CD4-positive, CD25-positive, alpha-beta regulatory T cell (primary cell): ENCODE results near the gene DYNC1LI1. TPM values are rescaled to one million over a fixed set of nuclear protein-coding genes. Genes with fewer than 3 reads are reported as not detected.
A peak's percentile ranks its signal among the peaks of the same experiment; 100 is the strongest.

Source experiments
- ATAC-seq, 2 donors: fragments of 150-1000 bp; cut with Tn5 transposase; one replicate each; pipeline ENCODE4 v1.10.0; 2021; ENCODE audit warnings: low read depth in 2 of 2, moderate number of reproducible peaks in 2 of 2, moderate library complexity in 1 of 2
- DNase-seq, 3 donors: peaks; one replicate each; pipeline versions ENCODE4 v3.0.0 to v3.0.0-alpha.2; 2012 to 2022; ENCODE audit warnings: mixed read lengths in 1 of 3
- H3K27ac ChIP-seq: one replicate; pipeline ENCODE4 v1.7.0; 2013; ENCODE audit warnings: mild to moderate bottlenecking, low read length; ENCODE audit not compliant: insufficient read depth, poor library complexity, severe bottlenecking
- H3K27me3 ChIP-seq: one replicate; pipeline ENCODE4 v1.7.0; 2013; ENCODE audit warnings: low read length; ENCODE audit not compliant: control insufficient read depth, insufficient read depth
- H3K36me3 ChIP-seq: one replicate; pipeline ENCODE4 v1.7.0; 2013; ENCODE audit warnings: mild to moderate bottlenecking, low read length, moderate library complexity; ENCODE audit not compliant: control insufficient read depth, insufficient read depth
- H3K4me1 ChIP-seq: 2 replicates; pipeline ENCODE4 v1.7.0; 2013; ENCODE audit warnings: mild to moderate bottlenecking, low read length; ENCODE audit not compliant: insufficient read depth, control insufficient read depth, poor library complexity, severe bottlenecking
- H3K4me3 ChIP-seq: one replicate; pipeline ENCODE4 v1.7.0; 2013; ENCODE audit warnings: low read depth, mild to moderate bottlenecking, low read length, moderate library complexity
- H3K9me3 ChIP-seq, 2 experiments: 1 replicate in 1 of 2; 2 replicates in 1 of 2; pipeline ENCODE4 v1.7.0; 2013; ENCODE audit warnings: low read length in 2 of 2, mild to moderate bottlenecking in 1 of 2, moderate library complexity in 1 of 2; ENCODE audit not compliant: control insufficient read depth in 2 of 2
- H3K27ac Mint-ChIP-seq, 3 donors: one replicate each; pipeline ENCODE4 v1.8.0; 2020 to 2022; ENCODE audit warnings: mild to moderate bottlenecking in 3 of 3, mixed read lengths in 3 of 3, moderate library complexity in 2 of 3
- H3K27me3 Mint-ChIP-seq: one replicate; pipeline ENCODE4 v1.8.0; 2022; ENCODE audit warnings: mild to moderate bottlenecking, mixed read lengths
- H3K36me3 Mint-ChIP-seq: one replicate; pipeline ENCODE4 v1.8.0; 2020; ENCODE audit warnings: mixed read lengths
- H3K4me1 Mint-ChIP-seq, 4 donors: one replicate each; pipeline ENCODE4 v1.8.0; 2020 to 2022; ENCODE audit warnings: mixed read lengths in 4 of 4, mild to moderate bottlenecking in 1 of 4
- H3K4me3 Mint-ChIP-seq, 4 donors: one replicate each; pipeline ENCODE4 v1.8.0; 2020 to 2022; ENCODE audit warnings: mild to moderate bottlenecking in 4 of 4, mixed read lengths in 4 of 4, moderate library complexity in 3 of 4
- H3K9me3 Mint-ChIP-seq, 7 donors: one replicate each; pipeline ENCODE4 v1.8.0; 2020 to 2022; ENCODE audit warnings: mixed read lengths in 7 of 7, mild to moderate bottlenecking in 3 of 7, moderate library complexity in 2 of 7
- polyA plus RNA-seq, 4 donors: library from polyadenylated mRNA; unstranded; fragments of 300-500 nt; fragmentation: Illumina TruSeq; gene quantifications; one replicate each; pipeline ENCODE4 v1.2.3, GENCODE V29; 2021
- total RNA-seq: library from RNA; stranded (reverse); gene quantifications from one replicate; pipeline ENCODE4 v1.2.3, GENCODE V29; 2022

The DYNC1LI1 gene
- total and polyA plus RNA-seq, 5 donors from 2014 or later: 24.8 to 37.2 (median 30.0) TPM

- Histone ChIP-seq H3K36me3 (peaks cover 3% of the 10 kb centered on the region), H3K9me3 (no peaks in the 10 kb centered on the region), H3K4me3 (no peak overlapping the region), H3K4me1 (peaks cover 8% of the 10 kb centered on the region), H3K27me3 (no peaks in the 10 kb centered on the region), H3K27ac (no peak overlapping the region)
- H3K36me3 Mint-ChIP-seq: peaks cover 4% of the 10 kb centered on the region
- ATAC-seq: no peak
- peak overlapping the region in 2 of 3 donors; percentile 0 to 12 for H3K27ac Mint-ChIP-seq
- H3K4me3 Mint-ChIP-seq: peak overlapping the region in 1 of 4 donors; percentile 4
- H3K9me3 Mint-ChIP-seq: no peaks in the 10 kb centered on the region
- peaks cover 31 to 72% (median 51%) of the 10 kb centered on the region in 4 donors for H3K4me1 Mint-ChIP-seq
- H3K27me3 Mint-ChIP-seq: no peaks in the 10 kb centered on the region
- peak in 1 of 3 donors; percentile 14 for DNase-seq
Measured at GRCh38 chr3:32551087-32551486, 19.6 kb downstream of the DYNC1LI1 start.

GRCh38 chr3:32545305-32545704 is 25.4 kb downstream of the DYNC1LI1 start:
- no peak overlapping the region for H3K4me3 Mint-ChIP-seq
- H3K27me3 Mint-ChIP-seq: no peaks in the 10 kb centered on the region
- no peaks in the 10 kb centered on the region for H3K27me3 ChIP-seq
- no peak overlapping the region for H3K4me3 ChIP-seq
- peak overlapping the region in 1 of 3 donors; percentile 47 for H3K27ac Mint-ChIP-seq
- no peaks in the 10 kb centered on the region for H3K4me1 ChIP-seq
- DNase-seq (no peak), ATAC-seq (no peak)
- H3K9me3 Mint-ChIP-seq: no peaks in the 10 kb centered on the region
- no peak overlapping the region for H3K27ac ChIP-seq
- peaks cover 13% of the 10 kb centered on the region for H3K36me3 Mint-ChIP-seq
- no peaks in the 10 kb centered on the region for H3K9me3 ChIP-seq
- peaks cover 16% of the 10 kb centered on the region for H3K36me3 ChIP-seq
- H3K4me1 Mint-ChIP-seq: peaks cover 18 to 40% (median 22%) of the 10 kb centered on the region in 4 donors

- peak overlapping the region in 1 of 3 donors; percentile 47 for H3K27ac Mint-ChIP-seq
- H3K27me3 Mint-ChIP-seq: no peaks in the 10 kb centered on the region
- DNase-seq (no peak), ATAC-seq (no peak)
- H3K4me1 Mint-ChIP-seq: peaks cover 18 to 35% (median 20%) of the 10 kb centered on the region in 4 donors
- no peaks in the 10 kb centered on the region for H3K9me3 ChIP-seq
- H3K27me3 ChIP-seq: no peaks in the 10 kb centered on the region
- no peaks in the 10 kb centered on the region for H3K4me1 ChIP-seq
- peak overlapping the region in 1 of 4 donors; percentile 19 for H3K4me3 Mint-ChIP-seq
- H3K36me3 ChIP-seq: peaks cover 20% of the 10 kb centered on the region
- H3K9me3 Mint-ChIP-seq: no peaks in the 10 kb centered on the region
- no peak overlapping the region for H3K4me3 ChIP-seq
- peaks cover 13% of the 10 kb centered on the region for H3K36me3 Mint-ChIP-seq
- no peak overlapping the region for H3K27ac ChIP-seq
Measured at GRCh38 chr3:32544894-32545293, 25.8 kb downstream of the DYNC1LI1 start.

- Histone ChIP-seq H3K27me3 (no peaks in the 10 kb centered on the region), H3K36me3 (peaks cover 27% of the 10 kb centered on the region), H3K27ac (no peak overlapping the region), H3K4me3 (no peak overlapping the region), H3K4me1 (no peaks in the 10 kb centered on the region), H3K9me3 (no peaks in the 10 kb centered on the region)
- ATAC-seq: no peak
- H3K4me1 Mint-ChIP-seq: peaks cover 12 to 25% (median 18%) of the 10 kb centered on the region in 4 donors
- DNase-seq: no peak
- peaks cover 20% of the 10 kb centered on the region for H3K36me3 Mint-ChIP-seq
- H3K9me3 Mint-ChIP-seq: no peaks in the 10 kb centered on the region
- no peak overlapping the region for H3K27ac Mint-ChIP-seq
- no peak overlapping the region for H3K4me3 Mint-ChIP-seq
- H3K27me3 Mint-ChIP-seq: no peaks in the 10 kb centered on the region
Measured at GRCh38 chr3:32542807-32543206, 27.9 kb downstream of the DYNC1LI1 start.

- Mint-ChIP-seq H3K4me1 (peaks cover 6 to 17% (median 13%) of the 10 kb centered on the region in 4 donors), H3K27me3 (no peaks in the 10 kb centered on the region), H3K4me3 (no peak overlapping the region), H3K27ac (no peak overlapping the region), H3K36me3 (peaks cover 16% of the 10 kb centered on the region), H3K9me3 (no peaks in the 10 kb centered on the region)
- Histone ChIP-seq H3K4me1 (no peaks in the 10 kb centered on the region), H3K27ac (no peak overlapping the region), H3K9me3 (no peaks in the 10 kb centered on the region), H3K4me3 (no peak overlapping the region), H3K36me3 (peaks cover 27% of the 10 kb centered on the region), H3K27me3 (no peaks in the 10 kb centered on the region)
- ATAC-seq (no peak), DNase-seq (no peak)
Measured at GRCh38 chr3:32540899-32541298, 29.8 kb downstream of the DYNC1LI1 start.

- Histone ChIP-seq H3K27me3 (no peaks in the 10 kb centered on the region), H3K9me3 (no peaks in the 10 kb centered on the region), H3K4me1 (no peaks in the 10 kb centered on the region), H3K4me3 (no peak overlapping the region), H3K36me3 (peaks cover 40% of the 10 kb centered on the region), H3K27ac (no peak overlapping the region)
- Mint-ChIP-seq H3K27ac (no peak overlapping the region), H3K9me3 (no peaks in the 10 kb centered on the region), H3K36me3 (peaks cover 40% of the 10 kb centered on the region), H3K27me3 (no peaks in the 10 kb centered on the region), H3K4me3 (no peak overlapping the region), H3K4me1 (peaks cover 0 to 9% (median 6%) of the 10 kb centered on the region in 4 donors)
- ATAC-seq: no peak
- no peak for DNase-seq
Measured at GRCh38 chr3:32532434-32532833, 38.2 kb downstream of the DYNC1LI1 start.

- H3K4me3 ChIP-seq: no peak overlapping the region
- no peaks in the 10 kb centered on the region for H3K9me3 ChIP-seq
- H3K4me1 ChIP-seq: no peaks in the 10 kb centered on the region
- H3K4me3 Mint-ChIP-seq: no peak overlapping the region
- no peaks in the 10 kb centered on the region for H3K27me3 ChIP-seq
- no peak overlapping the region for H3K27ac ChIP-seq
- H3K36me3 ChIP-seq: peaks cover 50% of the 10 kb centered on the region
- peak overlapping the region in 1 of 3 donors; percentile 57 for H3K27ac Mint-ChIP-seq
- H3K9me3 Mint-ChIP-seq: no peaks in the 10 kb centered on the region
- no peak for DNase-seq
- no peaks in the 10 kb centered on the region for H3K27me3 Mint-ChIP-seq
- ATAC-seq: no peak
- H3K36me3 Mint-ChIP-seq: peaks cover 43% of the 10 kb centered on the region
- peaks cover 0 to 8% (median 4%) of the 10 kb centered on the region in 4 donors for H3K4me1 Mint-ChIP-seq
Measured at GRCh38 chr3:32531010-32531647, 39.5 kb downstream of the DYNC1LI1 start.

GRCh38 chr3:32525720-32526119 is 44.9 kb downstream of the DYNC1LI1 start:
- no peaks in the 10 kb centered on the region for H3K27me3 Mint-ChIP-seq
- H3K36me3 Mint-ChIP-seq: peaks cover 38% of the 10 kb centered on the region

More at GRCh38 chr3:32525720-32526119, 44.9 kb downstream of the DYNC1LI1 start:
- Mint-ChIP-seq H3K4me3 (no peak overlapping the region), H3K9me3 (peaks cover 0 to 3% (median 0%) of the 10 kb centered on the region in 7 donors), H3K27ac (peak overlapping the region in 1 of 3 donors; percentile 23), H3K4me1 (no peaks in the 10 kb centered on the region)
- H3K4me3 ChIP-seq: no peak overlapping the region
- ATAC-seq (no peak), DNase-seq (no peak)
- H3K4me1 ChIP-seq: no peaks in the 10 kb centered on the region
- peaks cover 51% of the 10 kb centered on the region for H3K36me3 ChIP-seq
- H3K9me3 ChIP-seq: no peaks in the 10 kb centered on the region
- no peaks in the 10 kb centered on the region for H3K27me3 ChIP-seq
- no peak overlapping the region for H3K27ac ChIP-seq
